NCI-H226 (cell line): Measurements from ENCODE around the gene TRIO.

Source experiments
- DNase-seq: peaks from one replicate; pipeline ENCODE4 v3.0.0-alpha.2; 2015

The TRIO gene

DNA sequence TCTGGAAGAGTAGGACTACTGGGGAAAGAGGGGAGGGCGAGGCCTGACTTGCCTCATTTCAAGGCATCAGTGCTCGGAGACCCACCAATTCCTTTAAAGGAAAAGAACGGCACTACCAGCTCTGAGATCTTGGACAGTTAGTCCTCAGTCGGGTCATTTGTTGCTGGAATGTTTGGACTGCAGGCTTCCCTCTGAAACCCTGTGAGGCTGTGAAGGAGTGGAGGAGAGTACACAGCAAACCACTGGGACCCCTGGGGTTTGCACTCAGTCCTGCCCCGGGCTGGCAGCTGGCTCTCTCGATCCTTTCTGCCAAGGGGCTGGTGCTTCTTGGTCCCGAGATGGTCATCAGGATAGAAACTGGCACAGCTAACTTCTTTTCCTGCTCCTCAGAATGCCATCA is 194.5 kb downstream of the TRIO start:
- no peak for DNase-seq

- DNase-seq, result no peak
These were observed 196.3 kb downstream of the TRIO start for GRCh38 chr5:14339468-14339867.

DNA sequence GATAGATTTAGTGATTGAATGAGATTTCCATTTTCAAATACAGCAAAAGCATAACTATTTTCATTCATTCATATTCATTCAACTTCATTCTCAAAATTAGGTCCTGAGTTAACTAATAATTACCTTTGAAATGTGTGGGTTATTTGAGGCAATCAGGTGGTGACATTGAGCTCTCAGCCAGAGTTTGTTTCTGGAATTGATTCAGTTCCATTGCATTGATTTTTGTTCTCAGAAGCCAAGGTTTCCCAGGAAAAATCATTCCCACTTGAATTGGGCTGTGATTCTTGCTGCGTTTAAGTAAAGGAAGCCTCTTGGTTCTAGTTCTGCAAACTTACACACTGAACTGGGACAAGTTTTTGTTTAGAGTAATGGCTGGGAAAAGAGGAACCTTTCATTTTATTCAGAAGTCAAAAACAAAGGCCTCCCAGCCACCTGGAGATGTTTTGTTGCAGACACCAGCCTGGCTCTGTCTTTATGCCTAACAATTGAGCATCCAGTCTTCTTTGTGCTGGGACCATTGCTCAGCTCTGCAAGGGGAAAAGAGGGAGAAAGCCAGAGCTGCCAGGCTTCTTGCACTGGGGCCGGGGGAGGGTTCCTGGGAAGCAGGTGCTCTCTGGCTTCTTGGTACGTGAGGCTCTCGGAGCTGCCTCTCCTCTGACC is 198.6 kb downstream of the TRIO start:
- DNase-seq, result no peak

- no peak for DNase-seq
These were observed 199.2 kb downstream of the TRIO start for GRCh38 chr5:14342306-14342705.

- no peak for DNase-seq
These were observed 200.2 kb downstream of the TRIO start for GRCh38 chr5:14343376-14343775.

GRCh38 chr5:14347522-14347921 is 204.4 kb downstream of the TRIO start:
- DNase-seq, result no peak

DNA sequence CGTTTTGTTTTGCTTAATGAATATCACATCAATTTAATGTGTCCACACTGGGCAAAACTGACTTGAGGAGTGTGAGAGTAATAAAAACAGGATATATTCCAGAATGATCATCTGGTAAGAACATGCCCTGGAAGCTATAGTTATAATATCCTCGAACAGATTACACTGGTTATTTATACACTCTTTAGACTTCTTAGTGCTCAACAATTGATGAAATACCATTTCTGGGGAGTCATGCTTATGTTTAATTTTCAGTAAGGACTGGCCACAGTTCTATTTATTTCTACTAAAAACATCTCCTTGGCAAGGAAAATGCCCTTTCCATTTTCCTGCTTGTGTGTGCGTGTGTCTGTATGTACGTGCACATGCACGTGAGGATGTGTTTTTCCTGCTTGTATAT is 205.0 kb downstream of the TRIO start:
- no peak for DNase-seq

- no peak for DNase-seq
These were observed 205.9 kb downstream of the TRIO start for GRCh38 chr5:14349029-14349428.

- no peak for DNase-seq
These were observed 208.0 kb downstream of the TRIO start for GRCh38 chr5:14351086-14351661.

DNA sequence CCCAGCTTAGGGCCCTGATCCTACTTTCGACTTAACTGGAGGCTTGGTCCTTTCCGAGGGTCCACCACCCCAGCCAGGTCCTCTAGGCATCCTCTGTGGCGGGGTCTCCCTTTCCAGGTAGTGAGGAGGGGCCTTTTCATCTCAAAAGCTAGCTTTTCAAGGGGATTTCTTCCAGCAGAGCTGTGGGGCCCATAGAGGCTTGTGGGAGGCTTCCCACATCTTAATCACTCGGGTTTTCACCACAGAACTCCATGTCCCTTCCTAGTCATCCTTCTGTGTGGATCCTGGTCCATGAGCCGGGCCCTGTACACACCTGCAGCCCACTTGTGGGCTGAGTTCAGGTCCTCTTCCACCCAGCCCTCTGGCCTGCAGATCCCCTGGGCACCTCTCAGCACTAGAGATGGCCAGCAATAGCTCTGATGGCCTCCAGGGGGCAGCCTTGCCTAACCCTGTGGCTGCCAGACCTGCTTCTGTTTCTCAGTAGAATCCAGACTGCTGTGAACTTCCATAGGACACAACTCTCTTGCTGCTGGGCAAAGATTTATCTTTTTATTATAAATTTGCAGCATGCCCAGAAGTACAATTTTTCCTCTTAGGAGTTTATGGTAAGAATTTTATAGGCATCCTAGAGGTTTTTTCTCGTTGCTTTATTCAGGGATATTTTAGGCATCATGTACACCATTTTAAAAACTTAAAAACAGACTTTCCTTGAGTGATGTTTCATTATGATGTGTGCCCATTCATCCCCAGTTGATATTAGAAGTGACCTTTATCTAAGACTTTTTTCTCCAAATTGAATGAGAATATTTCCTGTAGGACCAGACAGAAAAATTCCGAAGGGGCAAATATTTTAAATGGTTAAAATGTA is 208.9 kb downstream of the TRIO start:
- DNase-seq, result peak; percentile 29

DNA sequence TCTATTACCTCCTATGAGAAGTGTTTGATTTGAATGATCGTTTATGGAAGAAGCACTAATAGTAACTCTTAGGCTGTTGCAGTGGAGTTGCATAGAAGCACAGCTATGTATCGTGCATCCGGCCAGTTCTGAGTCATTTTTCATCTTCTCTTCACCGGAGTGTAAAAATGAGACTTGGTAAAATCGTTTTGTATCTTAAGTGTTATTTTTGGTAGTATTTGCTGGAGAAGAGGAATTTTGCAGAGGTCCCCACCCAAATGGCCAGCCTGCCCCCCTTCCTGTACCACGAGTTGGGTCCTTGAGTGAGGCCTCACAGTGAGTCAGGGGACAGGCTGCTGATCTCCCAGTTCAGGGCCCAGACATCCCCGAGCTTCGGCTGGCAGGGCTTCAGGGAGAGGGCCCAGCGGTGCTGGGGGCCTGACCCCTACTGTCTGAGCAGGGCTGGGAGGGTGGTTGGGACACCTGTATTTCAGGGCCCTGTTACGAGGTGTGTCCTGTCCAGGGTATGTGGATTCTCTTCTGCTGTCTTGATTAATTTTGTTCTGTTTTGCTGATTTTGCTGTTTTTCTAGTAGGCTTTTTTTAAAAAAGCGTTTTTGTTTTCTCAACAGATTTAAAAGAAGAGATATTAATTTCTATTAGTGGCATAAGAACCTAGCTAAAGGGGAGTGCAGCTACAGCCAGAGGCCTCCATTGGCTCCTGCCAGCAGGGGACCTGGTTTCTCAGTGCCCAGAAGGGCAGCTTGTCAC is 210.8 kb downstream of the TRIO start:
- DNase-seq, result no peak

- DNase-seq, result no peak
These were observed 212.2 kb downstream of the TRIO start for GRCh38 chr5:14355391-14355790.

GRCh38 chr5:14356305-14356704 is 213.2 kb downstream of the TRIO start:
- no peak for DNase-seq

DNA sequence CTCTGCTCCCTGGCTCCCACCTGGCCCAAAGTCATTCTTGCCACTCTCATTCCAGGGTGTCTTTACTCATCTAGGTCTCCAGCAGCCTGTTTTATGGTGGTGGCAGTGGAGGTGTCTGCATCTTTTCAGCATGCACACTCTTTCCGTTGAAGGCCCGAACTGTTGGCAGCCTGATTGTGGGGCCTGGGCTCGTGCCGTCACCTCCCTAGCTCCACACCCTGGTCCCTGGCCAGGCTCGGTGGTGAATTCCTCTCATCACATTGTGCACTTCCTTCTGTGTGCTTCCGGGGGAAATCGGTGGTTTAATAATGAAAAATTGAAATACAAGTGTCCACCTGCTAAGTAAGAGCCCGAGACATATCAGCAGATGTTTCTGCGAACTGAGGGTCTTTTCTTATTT is 214.3 kb downstream of the TRIO start:
- DNase-seq, result no peak

- no peak for DNase-seq
These were observed 214.7 kb downstream of the TRIO start for GRCh38 chr5:14357851-14358250.

DNA sequence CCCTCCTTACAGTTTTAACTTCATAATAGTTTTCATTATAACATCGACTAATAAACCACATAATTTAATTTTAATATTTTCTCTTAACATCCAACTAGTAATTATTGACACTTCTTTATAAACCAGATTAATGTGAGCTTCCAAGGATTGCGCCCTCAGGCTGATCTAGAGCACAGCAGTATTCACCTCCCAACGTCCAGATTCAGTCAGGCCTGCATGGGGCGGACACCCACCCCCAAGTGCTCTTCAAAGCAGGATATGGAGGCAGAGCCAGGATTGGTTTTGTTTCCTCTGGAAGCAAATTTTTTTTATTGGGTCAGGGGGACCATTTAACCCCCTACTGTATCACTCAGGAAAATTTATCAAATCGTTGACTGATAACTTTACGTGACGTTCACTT is 215.4 kb downstream of the TRIO start:
- no peak for DNase-seq

DNA sequence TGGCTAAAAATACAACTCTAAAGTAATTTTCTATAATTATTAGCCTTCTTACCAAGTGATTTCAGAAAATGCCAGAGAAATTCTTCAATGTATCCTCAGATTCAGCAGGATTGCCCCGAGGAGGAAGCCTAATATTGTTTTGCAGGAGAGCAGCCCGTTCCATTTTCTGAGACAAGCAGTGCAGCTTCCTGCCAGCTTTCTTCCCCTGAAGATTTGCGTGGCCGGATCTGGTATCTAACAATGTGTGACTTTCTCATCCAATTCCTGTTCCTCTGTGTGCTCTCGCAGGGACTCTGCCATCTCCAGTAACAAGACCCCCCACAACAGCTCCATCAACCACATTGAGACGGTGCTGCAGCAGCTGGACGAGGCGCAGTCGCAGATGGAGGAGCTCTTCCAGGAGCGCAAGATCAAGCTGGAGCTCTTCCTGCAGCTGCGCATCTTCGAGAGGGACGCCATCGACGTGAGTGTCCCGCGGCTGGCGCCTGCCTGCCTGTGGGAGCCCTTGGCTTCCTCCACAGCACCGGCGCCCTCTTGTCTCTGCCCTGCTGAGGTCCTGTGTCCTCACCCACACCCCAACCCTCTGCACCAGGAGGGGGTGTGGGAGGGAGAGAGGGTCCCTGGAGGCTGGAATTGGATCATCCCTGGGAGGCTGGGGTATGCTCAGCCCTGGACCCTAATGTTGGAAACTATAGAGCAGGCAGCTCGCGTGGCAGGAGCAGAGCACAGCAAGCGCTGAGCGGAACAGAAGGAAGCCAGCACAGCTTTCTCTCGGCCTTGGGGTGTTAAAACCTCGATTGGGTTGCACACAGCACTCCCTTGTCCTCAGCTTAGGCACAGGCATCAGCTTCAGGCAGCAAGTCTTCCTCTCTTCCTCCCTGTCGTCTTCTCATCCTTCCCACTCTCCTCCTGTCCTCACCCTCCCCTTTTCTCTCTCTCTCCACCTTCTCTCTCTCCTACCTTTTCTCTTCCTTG is 216.2 kb downstream of the TRIO start:
- no peak for DNase-seq

DNA sequence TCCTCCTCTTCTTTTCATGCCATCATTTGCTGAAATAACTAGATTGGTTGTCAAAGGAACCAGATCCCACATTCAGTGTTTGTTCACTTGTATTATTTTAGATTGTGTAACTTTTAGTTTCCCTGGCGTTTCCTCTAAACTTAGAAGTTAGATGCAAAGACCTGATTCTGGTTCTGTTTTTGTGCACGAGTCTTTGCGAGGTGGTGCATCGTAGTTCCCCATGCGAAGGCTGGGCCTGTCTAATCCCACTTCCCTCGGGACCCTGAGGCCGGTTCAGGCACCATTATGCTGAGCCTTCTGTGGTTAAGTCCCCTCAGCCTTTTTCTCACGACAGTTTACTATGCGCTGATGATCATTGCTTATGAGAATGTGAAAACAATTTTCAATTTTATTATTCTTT is 219.3 kb downstream of the TRIO start:
- DNase-seq, result no peak

GRCh38 chr5:14364096-14364495 is 221.0 kb downstream of the TRIO start:
- no peak for DNase-seq

DNA sequence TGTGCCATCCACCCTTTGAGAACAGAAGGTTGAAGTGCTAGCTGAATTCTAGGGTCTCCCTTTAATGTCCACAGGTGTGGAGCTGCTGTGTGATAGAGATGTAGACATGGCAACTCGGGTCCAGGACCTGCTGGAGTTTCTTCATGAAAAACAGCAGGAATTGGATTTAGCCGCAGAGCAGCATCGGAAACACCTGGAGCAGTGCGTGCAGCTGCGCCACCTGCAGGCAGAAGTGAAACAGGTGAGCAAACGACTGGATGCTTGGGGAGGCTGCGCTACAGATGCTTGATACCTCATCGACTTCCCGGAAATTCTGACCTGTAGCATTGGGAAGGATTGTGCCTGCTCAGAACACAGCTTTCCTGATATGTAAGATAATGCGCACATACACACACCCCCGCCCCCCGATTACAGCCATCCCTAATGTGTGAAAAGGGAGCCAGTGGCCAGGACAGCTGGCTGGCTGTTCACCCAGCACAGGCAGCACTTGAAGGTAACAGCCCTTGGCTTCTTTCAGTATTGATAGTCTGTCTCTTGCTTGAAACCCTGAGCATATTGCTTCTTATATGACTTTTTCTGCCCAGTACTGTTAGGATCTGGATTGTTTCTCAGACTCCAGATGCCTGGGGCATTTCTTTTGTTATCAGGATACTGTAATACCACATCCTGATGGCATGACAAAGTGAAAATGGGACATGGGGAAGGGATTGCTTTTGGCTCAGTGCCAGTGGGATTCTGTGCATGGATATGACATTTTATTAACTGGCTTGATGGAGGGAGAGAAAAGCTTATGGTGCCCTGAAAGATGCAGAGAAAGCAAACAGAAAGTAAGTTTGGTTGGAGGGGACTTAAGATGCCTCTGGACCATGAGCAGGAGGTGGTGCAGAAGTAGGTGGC is 221.7 kb downstream of the TRIO start:
- no peak for DNase-seq

GRCh38 chr5:14365831-14366430 is 222.8 kb downstream of the TRIO start:
- DNase-seq, result no peak
